Islet of Langerhans (tissue), 1 donor: ENCODE data around the gene SMC1B.

Source experiments
- FAIRE-seq: peaks from one replicate; lab custom pipeline; 2011; peaks lifted over from hg19 to GRCh38; lab: Jason Lieb, UNC

SMC1B gene

GRCh38 chr22:45320357-45320976, 92.9 kb downstream of the SMC1B start:
- FAIRE-seq: no peak

GRCh38 chr22:45319324-45319685, 94.1 kb downstream of the SMC1B start:
- FAIRE-seq: no peak

GRCh38 chr22:45318558-45319323, 94.7 kb downstream of the SMC1B start:
- FAIRE-seq: peak; percentile 33

- FAIRE-seq: peak; percentile 86
These were observed 95.2 kb downstream of the SMC1B start for GRCh38 chr22:45318168-45318557.

- no peak for FAIRE-seq
These were observed 95.7 kb downstream of the SMC1B start for GRCh38 chr22:45317551-45318167.

- no peak for FAIRE-seq
These were observed 96.4 kb downstream of the SMC1B start for GRCh38 chr22:45316796-45317526.

GRCh38 chr22:45314786-45315185, 98.6 kb downstream of the SMC1B start:
- no peak for FAIRE-seq

GRCh38 chr22:45314054-45314721, 99.2 kb downstream of the SMC1B start:
- no peak for FAIRE-seq

GRCh38 chr22:45312856-45313255, 100.5 kb downstream of the SMC1B start:
- FAIRE-seq: no peak

- FAIRE-seq: no peak
These were observed 101.0 kb downstream of the SMC1B start for GRCh38 chr22:45312415-45312814.

- FAIRE-seq: no peak
These were observed 102.3 kb downstream of the SMC1B start for GRCh38 chr22:45310977-45311531.

- no peak for FAIRE-seq
These were observed 102.9 kb downstream of the SMC1B start for GRCh38 chr22:45310331-45310976.

GRCh38 chr22:45309422-45310227, 103.8 kb downstream of the SMC1B start, which contains the start of gene FAM118A:
FAM118A (plus strand) TSS chr22:45309934; CDS start chr22:45322380, 12,446 bp downstream.
- FAIRE-seq: no peak

- no peak for FAIRE-seq
These were observed 104.4 kb downstream of the SMC1B start for GRCh38 chr22:45308957-45309421.

- no peak for FAIRE-seq
These were observed 104.9 kb downstream of the SMC1B start for GRCh38 chr22:45308391-45308956.

- no peak for FAIRE-seq
These were observed 107.3 kb downstream of the SMC1B start for GRCh38 chr22:45306139-45306538.

GRCh38 chr22:45305456-45306075, 107.8 kb downstream of the SMC1B start:
- FAIRE-seq: no peak

GRCh38 chr22:45304971-45305370, 108.4 kb downstream of the SMC1B start:
- FAIRE-seq: no peak

- no peak for FAIRE-seq
These were observed 110.2 kb downstream of the SMC1B start for GRCh38 chr22:45303181-45303580.

- no peak for FAIRE-seq
These were observed 110.6 kb downstream of the SMC1B start for GRCh38 chr22:45302751-45303150.
